Neural progenitor cell (in vitro differentiated cells): ENCODE data around the gene EYS. TPM values are rescaled to one million over a fixed set of nuclear protein-coding genes. Genes with fewer than 3 reads are reported as not detected.
A peak's percentile ranks its signal among the peaks of the same experiment; 100 is the strongest.

Experiments
- DNase-seq: peaks from one replicate; pipeline ENCODE4 v3.0.0-alpha.2; 2016; ENCODE audit warnings: low spot score
- H2AFZ ChIP-seq: fragments of 200-600 bp; sonication (generic); replicated peaks from 2 replicates; pipeline ENCODE4 v1.6.1; 2016; ENCODE audit warnings: antibody characterized with exemption
- H3F3A ChIP-seq: fragments of 200-600 bp; sonication (generic); 2 replicates; pipeline ENCODE4 v1.6.1; 2016; ENCODE audit warnings: antibody characterized with exemption, low read depth
- H3K27ac ChIP-seq: fragments of 200-600 bp; sonication (generic); 2 replicates; pipeline ENCODE4 v1.5.1; 2016; ENCODE audit warnings: mild to moderate bottlenecking
- H3K27me3 ChIP-seq: fragments of 200-600 bp; sonication (generic); 2 replicates; pipeline ENCODE4 v1.6.1; 2016; ENCODE audit warnings: mild to moderate bottlenecking, moderate library complexity
- H3K36me3 ChIP-seq: fragments of 200-600 bp; sonication (generic); 2 replicates; pipeline ENCODE4 v1.5.1; 2016
- H3K4me1 ChIP-seq: fragments of 200-600 bp; sonication (generic); 2 replicates; pipeline ENCODE4 v1.6.1; 2016; ENCODE audit warnings: mixed run types
- H3K4me2 ChIP-seq: fragments of 200-600 bp; sonication (generic); 2 replicates; pipeline ENCODE4 v1.6.1; 2016
- H3K4me3 ChIP-seq: fragments of 200-600 bp; sonication (generic); 2 replicates; pipeline ENCODE4 v1.5.1; 2016
- H3K79me2 ChIP-seq: fragments of 200-600 bp; sonication (generic); 2 replicates; pipeline ENCODE4 v1.6.1; 2016; ENCODE audit warnings: low read depth
- H3K9ac ChIP-seq: fragments of 200-600 bp; sonication (generic); 2 replicates; pipeline ENCODE4 v1.6.1; 2016
- H3K9me3 ChIP-seq: fragments of 200-600 bp; sonication (generic); 2 replicates; pipeline ENCODE4 v1.5.1; 2016; ENCODE audit warnings: low read depth
- H4K20me1 ChIP-seq: fragments of 200-600 bp; sonication (generic); 2 replicates; pipeline ENCODE4 v1.6.1; 2016; ENCODE audit warnings: low read depth
- H3K27ac Mint-ChIP-seq: 3 replicates; pipeline ENCODE4 v1.8.0; 2021; ENCODE audit warnings: mixed read lengths
- H3K27me3 Mint-ChIP-seq: 2 replicates; pipeline ENCODE4 v1.8.0; 2022; ENCODE audit warnings: low read depth, mild to moderate bottlenecking, inconsistent platforms, moderate library complexity, mixed read lengths; ENCODE audit not compliant: insufficient read depth
- H3K36me3 Mint-ChIP-seq: 3 replicates; pipeline ENCODE4 v1.8.0; 2021; ENCODE audit warnings: mixed read lengths
- H3K4me1 Mint-ChIP-seq: 3 replicates; pipeline ENCODE4 v1.8.0; 2021; ENCODE audit warnings: mixed read lengths
- H3K4me3 Mint-ChIP-seq: 3 replicates; pipeline ENCODE4 v1.8.0; 2021; ENCODE audit warnings: mild to moderate bottlenecking, moderate library complexity, mixed read lengths
- H3K9me3 Mint-ChIP-seq: 3 replicates; pipeline ENCODE4 v1.8.0; 2020; ENCODE audit warnings: mixed read lengths
- EZH2 ChIP-seq: fragments of 200-600 bp; sonication (generic); IDR thresholded peaks from 2 replicates; pipeline ENCODE4 v1.6.1; 2017; ENCODE audit warnings: antibody characterized with exemption, mild to moderate bottlenecking, moderate library complexity
- EZH2phosphoT487 ChIP-seq: fragments of 200-600 bp; sonication (generic); IDR thresholded peaks from 2 replicates; pipeline ENCODE4 v1.6.1; 2017; ENCODE audit warnings: antibody characterized with exemption
- total RNA-seq: library from RNA; depleted of rRNA; stranded (reverse); fragments of >200 nt; gene quantifications from 2 replicates; pipeline ENCODE4 v1.2.3, GENCODE V29; 2015; ENCODE audit warnings: low replicate concordance
- TF ChIP-seq, protein P1 (sequence below): fragments of 200-600 bp; sonication (generic); IDR thresholded peaks from 2 replicates; pipeline ENCODE4 v1.5.1; 2017; ENCODE audit warnings: antibody characterized with exemption, mild to moderate bottlenecking

The EYS gene
- total RNA-seq, 1 donor from 2014 or later: not detected

DNA sequence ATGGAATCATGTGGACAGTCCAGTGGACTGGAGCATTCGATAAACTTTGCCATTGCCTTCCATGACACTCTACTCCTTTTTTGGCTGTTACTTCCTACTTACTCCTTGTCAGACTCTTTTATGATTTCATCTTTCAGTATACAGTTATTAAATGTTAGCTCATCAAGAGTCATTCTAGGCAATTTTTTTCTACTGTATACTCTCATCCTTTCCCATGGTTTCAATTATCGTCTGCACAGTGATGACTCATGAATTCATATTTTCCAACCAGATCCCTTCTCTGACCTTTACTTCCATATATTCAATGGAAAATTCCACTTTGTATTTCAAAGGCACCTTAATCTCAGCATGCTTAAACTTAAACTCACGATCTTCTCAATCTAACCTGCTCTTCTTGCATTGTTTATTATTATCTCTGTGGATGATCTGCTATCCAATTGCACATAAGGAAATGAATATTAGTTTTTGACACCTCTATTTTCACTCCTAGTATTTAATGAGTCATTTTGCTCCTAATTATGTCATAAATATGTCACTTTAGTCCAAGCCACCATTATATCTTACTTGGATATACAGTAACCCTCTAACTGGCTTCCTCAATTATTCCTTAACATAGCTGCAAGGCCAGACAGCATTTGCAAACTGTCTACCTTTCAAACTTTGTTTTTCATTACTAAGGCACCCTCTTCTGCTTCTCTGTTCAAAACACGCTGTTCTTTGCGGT, 1643.9 kb downstream of the EYS start:
- Histone ChIP-seq H3F3A (no peaks in the 10 kb centered on the region), H2AFZ (no peak overlapping the region), H4K20me1 (no peaks in the 10 kb centered on the region), H3K36me3 (no peaks in the 10 kb centered on the region), H3K79me2 (no peaks in the 10 kb centered on the region), H3K9me3 (no peaks in the 10 kb centered on the region), H3K4me3 (no peak overlapping the region), H3K9ac (no peak overlapping the region), H3K4me2 (no peak overlapping the region), H3K27me3 (no peaks in the 10 kb centered on the region), H3K4me1 (no peaks in the 10 kb centered on the region), H3K27ac (no peak overlapping the region)
- peaks cover under 1% of the 10 kb centered on the region for H3K9me3 Mint-ChIP-seq
- no peaks in the 10 kb centered on the region for H3K27me3 Mint-ChIP-seq
- no peak for TF ChIP-seq EZH2
- TF ChIP-seq EZH2phosphoT487: no peak
- TF ChIP-seq, protein P1, sequence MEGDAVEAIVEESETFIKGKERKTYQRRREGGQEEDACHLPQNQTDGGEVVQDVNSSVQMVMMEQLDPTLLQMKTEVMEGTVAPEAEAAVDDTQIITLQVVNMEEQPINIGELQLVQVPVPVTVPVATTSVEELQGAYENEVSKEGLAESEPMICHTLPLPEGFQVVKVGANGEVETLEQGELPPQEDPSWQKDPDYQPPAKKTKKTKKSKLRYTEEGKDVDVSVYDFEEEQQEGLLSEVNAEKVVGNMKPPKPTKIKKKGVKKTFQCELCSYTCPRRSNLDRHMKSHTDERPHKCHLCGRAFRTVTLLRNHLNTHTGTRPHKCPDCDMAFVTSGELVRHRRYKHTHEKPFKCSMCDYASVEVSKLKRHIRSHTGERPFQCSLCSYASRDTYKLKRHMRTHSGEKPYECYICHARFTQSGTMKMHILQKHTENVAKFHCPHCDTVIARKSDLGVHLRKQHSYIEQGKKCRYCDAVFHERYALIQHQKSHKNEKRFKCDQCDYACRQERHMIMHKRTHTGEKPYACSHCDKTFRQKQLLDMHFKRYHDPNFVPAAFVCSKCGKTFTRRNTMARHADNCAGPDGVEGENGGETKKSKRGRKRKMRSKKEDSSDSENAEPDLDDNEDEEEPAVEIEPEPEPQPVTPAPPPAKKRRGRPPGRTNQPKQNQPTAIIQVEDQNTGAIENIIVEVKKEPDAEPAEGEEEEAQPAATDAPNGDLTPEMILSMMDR: no peak
- H3K4me3 Mint-ChIP-seq: no peak overlapping the region
- H3K4me1 Mint-ChIP-seq: no peaks in the 10 kb centered on the region
- no peak for DNase-seq
- H3K36me3 Mint-ChIP-seq: no peaks in the 10 kb centered on the region
- H3K27ac Mint-ChIP-seq: no peak overlapping the region

DNA sequence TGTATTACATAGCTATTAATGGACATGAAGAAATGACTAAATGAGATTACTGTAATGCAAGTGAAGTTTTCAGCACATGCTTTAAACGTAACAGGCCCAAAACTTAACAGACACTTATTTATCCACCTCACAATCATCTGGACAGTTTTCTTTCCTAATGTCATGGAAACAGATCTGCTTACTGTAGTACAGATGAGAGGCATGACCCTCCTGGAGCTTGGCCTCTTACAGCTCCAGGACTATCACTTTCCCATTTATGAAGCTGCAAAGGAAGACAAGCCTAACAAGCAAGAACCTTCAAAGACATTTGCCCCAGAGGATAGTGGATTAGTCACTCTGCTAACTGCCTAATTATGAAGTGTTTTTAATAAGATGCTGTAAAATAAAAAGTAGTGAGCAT, 1652.2 kb downstream of the EYS start:
- Histone ChIP-seq H3K9me3 (no peaks in the 10 kb centered on the region), H3F3A (no peaks in the 10 kb centered on the region), H3K4me3 (no peak overlapping the region), H4K20me1 (no peaks in the 10 kb centered on the region), H3K9ac (no peak overlapping the region), H3K27me3 (no peaks in the 10 kb centered on the region), H3K79me2 (no peaks in the 10 kb centered on the region), H3K4me1 (no peaks in the 10 kb centered on the region), H2AFZ (peak overlapping the region; percentile 8), H3K36me3 (no peaks in the 10 kb centered on the region), H3K27ac (no peak overlapping the region), H3K4me2 (no peak overlapping the region)
- Mint-ChIP-seq H3K4me3 (no peak overlapping the region), H3K9me3 (peaks cover 3% of the 10 kb centered on the region), H3K36me3 (no peaks in the 10 kb centered on the region), H3K4me1 (peaks cover 7% of the 10 kb centered on the region), H3K27me3 (no peaks in the 10 kb centered on the region), H3K27ac (no peak overlapping the region)
- no peak for TF ChIP-seq EZH2
- no peak for TF ChIP-seq EZH2phosphoT487
- TF ChIP-seq, protein P1: no peak
- no peak for DNase-seq

DNA sequence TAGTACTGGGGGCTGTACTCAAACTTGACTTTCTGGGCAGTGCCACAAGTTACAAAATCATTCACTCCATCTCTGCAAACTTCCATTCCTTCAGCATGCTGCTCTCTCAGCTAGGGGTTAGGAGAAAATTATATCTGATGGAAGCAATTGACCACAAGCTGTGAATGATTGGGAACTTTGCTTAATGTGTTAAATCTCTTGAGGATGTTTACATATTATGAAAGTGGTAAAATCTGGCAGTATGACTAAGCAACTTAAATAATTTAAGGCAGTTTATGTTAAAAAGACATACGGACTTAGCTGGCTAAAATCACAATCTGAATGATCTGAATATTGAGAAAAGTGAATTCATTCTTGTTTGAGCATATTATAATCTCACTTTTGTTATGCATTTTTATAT, 1656.4 kb downstream of the EYS start:
- no peak overlapping the region for H3K9ac ChIP-seq
- no peak overlapping the region for H3K27ac ChIP-seq
- H3K4me1 ChIP-seq: no peaks in the 10 kb centered on the region
- peaks cover 7% of the 10 kb centered on the region for H3K36me3 Mint-ChIP-seq
- no peaks in the 10 kb centered on the region for H3K27me3 Mint-ChIP-seq
- no peak overlapping the region for H3K4me2 ChIP-seq
- H3K27ac Mint-ChIP-seq: peak overlapping the region; percentile 3
- no peak overlapping the region for H3K4me3 ChIP-seq
- H3K27me3 ChIP-seq: no peaks in the 10 kb centered on the region
- no peaks in the 10 kb centered on the region for H3F3A ChIP-seq
- H3K4me1 Mint-ChIP-seq: peaks cover 28% of the 10 kb centered on the region
- TF ChIP-seq, protein P1: no peak
- TF ChIP-seq EZH2 (no peak), EZH2phosphoT487 (no peak)
- H3K36me3 ChIP-seq: no peaks in the 10 kb centered on the region
- DNase-seq: no peak
- H3K79me2 ChIP-seq: no peaks in the 10 kb centered on the region
- H2AFZ ChIP-seq: no peak overlapping the region
- peaks cover 2% of the 10 kb centered on the region for H3K9me3 Mint-ChIP-seq
- no peak overlapping the region for H3K4me3 Mint-ChIP-seq
- H4K20me1 ChIP-seq: no peaks in the 10 kb centered on the region
- H3K9me3 ChIP-seq: no peaks in the 10 kb centered on the region
